WTC11 (cell line): Measurements from ENCODE around the gene SNX13. TPM values are rescaled to one million over a fixed set of nuclear protein-coding genes. Genes with fewer than 3 reads are reported as not detected.
A peak's percentile ranks its signal among the peaks of the same experiment; 100 is the strongest.

Experiments used
- ATAC-seq: fragments of 200-7000 bp; cut with Tn5 transposase; 2 replicates; pipeline ENCODE4 v1.10.0; 2021; ENCODE audit warnings: mild to moderate bottlenecking, moderate library complexity
- CTCF ChIA-PET: fragments of 300-600 bp; sonication (Branson Sonifier 250); formaldehyde crosslinking; loops from one replicate; lab custom pipeline; 2021; ENCODE audit warnings: antibody characterized with exemption; lab: Charles Lee
- POLR2A ChIA-PET: fragments of 350-600 bp; sonication (Branson Sonifier 250); formaldehyde crosslinking; loops from one replicate; lab custom pipeline; 2021; ENCODE audit warnings: antibody characterized with exemption; lab: Charles Lee
- DNase-seq: peaks from one replicate; pipeline ENCODE4 v3.0.0; 2021; ENCODE audit warnings: low spot score
- H3K27ac Mint-ChIP-seq: 2 replicates; pipeline ENCODE4 v1.8.0; 2021; ENCODE audit warnings: mixed read lengths
- H3K27me3 Mint-ChIP-seq: 2 replicates; pipeline ENCODE4 v1.8.0; 2021; ENCODE audit warnings: low read depth, mild to moderate bottlenecking, moderate library complexity, mixed read lengths
- H3K36me3 Mint-ChIP-seq: 2 replicates; pipeline ENCODE4 v1.8.0; 2021; ENCODE audit warnings: mixed read lengths
- H3K4me1 Mint-ChIP-seq: 2 replicates; pipeline ENCODE4 v1.8.0; 2022; ENCODE audit warnings: mixed read lengths
- H3K4me3 Mint-ChIP-seq: 2 replicates; pipeline ENCODE4 v1.8.0; 2021; ENCODE audit warnings: mild to moderate bottlenecking, moderate library complexity, mixed read lengths
- H3K9me3 Mint-ChIP-seq: 2 replicates; pipeline ENCODE4 v1.8.0; 2021; ENCODE audit warnings: mixed read lengths
- CDX4 ChIP-seq: fragments of 250-450 bp; sonication (Bioruptor Pico); IDR thresholded peaks from 2 replicates; pipeline ENCODE4 v1.9.0; 2021; ENCODE audit warnings: moderate library complexity, mild to moderate bottlenecking, inconsistent platforms, borderline replicate concordance
- E2F5 ChIP-seq: sonication (generic); formaldehyde crosslinking; IDR thresholded peaks from 2 replicates; pipeline ENCODE4 v1.8.1; 2022; ENCODE audit warnings: mild to moderate bottlenecking, moderate library complexity, missing genetic modification reagents
- FOXP1 ChIP-seq: sonication (generic); formaldehyde crosslinking; IDR thresholded peaks from 2 replicates; pipeline ENCODE4 v1.8.0; 2022; ENCODE audit warnings: missing genetic modification reagents, mild to moderate bottlenecking, moderate library complexity, borderline replicate concordance
- HMGA2 ChIP-seq: fragments of 250-450 bp; sonication (Bioruptor Pico); IDR thresholded peaks from 2 replicates; pipeline ENCODE4 v1.4.0; 2021; ENCODE audit warnings: mild to moderate bottlenecking, moderate library complexity
- IRF2 ChIP-seq: sonication (generic); formaldehyde crosslinking; IDR thresholded peaks from 2 replicates; pipeline ENCODE4 v1.8.0; 2022; ENCODE audit warnings: low read depth, missing genetic modification reagents, borderline replicate concordance
- JUN ChIP-seq: sonication (generic); formaldehyde crosslinking; IDR thresholded peaks from 2 replicates; pipeline ENCODE4 v1.8.0; 2023; ENCODE audit warnings: mild to moderate bottlenecking, missing genetic modification reagents
- MAX ChIP-seq: sonication (generic); formaldehyde crosslinking; IDR thresholded peaks from 2 replicates; pipeline ENCODE4 v1.8.0; 2022; ENCODE audit warnings: mild to moderate bottlenecking, missing genetic modification reagents
- MXD4 ChIP-seq: fragments of 250-450 bp; sonication (Bioruptor Pico); IDR thresholded peaks from 2 replicates; pipeline ENCODE4 v1.8.0; 2021; ENCODE audit warnings: mild to moderate bottlenecking, moderate library complexity, borderline replicate concordance
- NFE2L1 ChIP-seq: sonication (generic); formaldehyde crosslinking; IDR thresholded peaks from 2 replicates; pipeline ENCODE4 v1.8.1; 2023; ENCODE audit warnings: missing genetic modification reagents
- NR2C2 ChIP-seq: sonication (generic); formaldehyde crosslinking; IDR thresholded peaks from 2 replicates; pipeline ENCODE4 v1.8.0; 2022; ENCODE audit warnings: mild to moderate bottlenecking, missing genetic modification reagents
- OVOL2 ChIP-seq: fragments of 250-450 bp; sonication (Bioruptor Pico); IDR thresholded peaks from 2 replicates; pipeline ENCODE4 v1.9.0; 2021; ENCODE audit warnings: mild to moderate bottlenecking, borderline replicate concordance
- RELA ChIP-seq: sonication (generic); formaldehyde crosslinking; IDR thresholded peaks from 2 replicates; pipeline ENCODE4 v1.8.1; 2022; ENCODE audit warnings: missing genetic modification reagents, mild to moderate bottlenecking, borderline replicate concordance
- ZNF121 ChIP-seq: sonication (generic); formaldehyde crosslinking; IDR thresholded peaks from 2 replicates; pipeline ENCODE4 v1.8.0; 2023; ENCODE audit warnings: missing genetic modification reagents
- ZNF232 ChIP-seq: sonication (generic); formaldehyde crosslinking; IDR thresholded peaks from 2 replicates; pipeline ENCODE4 v1.8.0; 2022; ENCODE audit warnings: mild to moderate bottlenecking, missing genetic modification reagents
- ZNF281 ChIP-seq: sonication (generic); formaldehyde crosslinking; IDR thresholded peaks from 2 replicates; pipeline ENCODE4 v1.8.0; 2023; ENCODE audit warnings: mild to moderate bottlenecking, missing genetic modification reagents
- ZNF416 ChIP-seq: fragments of 250-450 bp; sonication (Bioruptor Pico); IDR thresholded peaks from 2 replicates; pipeline ENCODE4 v1.9.0; 2021; ENCODE audit warnings: mild to moderate bottlenecking, inconsistent platforms
- ZNF425 ChIP-seq: fragments of 250-450 bp; sonication (Bioruptor Pico); conservative IDR thresholded peaks from 2 replicates; pipeline ENCODE4 v1.9.0; 2021; ENCODE audit warnings: mild to moderate bottlenecking
- total RNA-seq: library from RNA; stranded (reverse); gene quantifications from 3 replicates; pipeline ENCODE4 v1.2.3, GENCODE V29; 2021
- TF ChIP-seq, protein P1 (sequence below): sonication (generic); formaldehyde crosslinking; IDR thresholded peaks from 2 replicates; pipeline ENCODE4 v1.8.0; 2022; ENCODE audit warnings: mild to moderate bottlenecking, missing genetic modification reagents
- TF ChIP-seq, protein P2 (sequence below): sonication (generic); formaldehyde crosslinking; IDR thresholded peaks from 2 replicates; pipeline ENCODE4 v1.8.1; 2022; ENCODE audit warnings: low read depth, missing genetic modification reagents, borderline replicate concordance
- TF ChIP-seq, protein P3 (sequence below): fragments of 250-450 bp; sonication (Bioruptor Pico); IDR thresholded peaks from 2 replicates; pipeline ENCODE4 v1.9.0; 2021; ENCODE audit warnings: mild to moderate bottlenecking

SNX13 gene
- total RNA-seq, 1 experiment from 2014 or later: 27.5 TPM

GRCh38 chr7:17807242-17807641 lies 133.1 kb downstream of the SNX13 start:
- peak; percentile 98 for ATAC-seq
- Mint-ChIP-seq H3K36me3 (peaks cover 19% of the 10 kb centered on the region), H3K4me1 (peaks cover 28% of the 10 kb centered on the region), H3K9me3 (peaks cover 20% of the 10 kb centered on the region), H3K27ac (peak overlapping the region; percentile 85), H3K27me3 (no peaks in the 10 kb centered on the region), H3K4me3 (no peak overlapping the region)
- ChIA-PET CTCF (interaction anchor here (1.0 kb wide), 1 partner anchor 105 kb away, joined by 5 read pairs; no protein-coding TSS in a partner anchor), POLR2A (no interaction called here)
- DNase-seq: peak; percentile 53
- TF ChIP-seq, protein P1, sequence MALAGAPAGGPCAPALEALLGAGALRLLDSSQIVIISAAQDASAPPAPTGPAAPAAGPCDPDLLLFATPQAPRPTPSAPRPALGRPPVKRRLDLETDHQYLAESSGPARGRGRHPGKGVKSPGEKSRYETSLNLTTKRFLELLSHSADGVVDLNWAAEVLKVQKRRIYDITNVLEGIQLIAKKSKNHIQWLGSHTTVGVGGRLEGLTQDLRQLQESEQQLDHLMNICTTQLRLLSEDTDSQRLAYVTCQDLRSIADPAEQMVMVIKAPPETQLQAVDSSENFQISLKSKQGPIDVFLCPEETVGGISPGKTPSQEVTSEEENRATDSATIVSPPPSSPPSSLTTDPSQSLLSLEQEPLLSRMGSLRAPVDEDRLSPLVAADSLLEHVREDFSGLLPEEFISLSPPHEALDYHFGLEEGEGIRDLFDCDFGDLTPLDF (CRISPR knock-in tag): no peak
- TF ChIP-seq ZNF232: no peak
- TF ChIP-seq HMGA2 (CRISPR knock-in tag): no peak
- TF ChIP-seq NR2C2: no peak
- no peak for TF ChIP-seq JUN (CRISPR knock-in tag)
- TF ChIP-seq ZNF281 (CRISPR knock-in tag): no peak
- TF ChIP-seq E2F5 (CRISPR knock-in tag): no peak
- no peak for TF ChIP-seq NFE2L1
- TF ChIP-seq RELA (CRISPR knock-in tag): no peak
- TF ChIP-seq, protein P2, sequence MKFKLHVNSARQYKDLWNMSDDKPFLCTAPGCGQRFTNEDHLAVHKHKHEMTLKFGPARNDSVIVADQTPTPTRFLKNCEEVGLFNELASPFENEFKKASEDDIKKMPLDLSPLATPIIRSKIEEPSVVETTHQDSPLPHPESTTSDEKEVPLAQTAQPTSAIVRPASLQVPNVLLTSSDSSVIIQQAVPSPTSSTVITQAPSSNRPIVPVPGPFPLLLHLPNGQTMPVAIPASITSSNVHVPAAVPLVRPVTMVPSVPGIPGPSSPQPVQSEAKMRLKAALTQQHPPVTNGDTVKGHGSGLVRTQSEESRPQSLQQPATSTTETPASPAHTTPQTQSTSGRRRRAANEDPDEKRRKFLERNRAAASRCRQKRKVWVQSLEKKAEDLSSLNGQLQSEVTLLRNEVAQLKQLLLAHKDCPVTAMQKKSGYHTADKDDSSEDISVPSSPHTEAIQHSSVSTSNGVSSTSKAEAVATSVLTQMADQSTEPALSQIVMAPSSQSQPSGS: no peak
- TF ChIP-seq ZNF121 (CRISPR knock-in tag): no peak
- no peak for TF ChIP-seq MXD4 (CRISPR knock-in tag)
- TF ChIP-seq, protein P3, sequence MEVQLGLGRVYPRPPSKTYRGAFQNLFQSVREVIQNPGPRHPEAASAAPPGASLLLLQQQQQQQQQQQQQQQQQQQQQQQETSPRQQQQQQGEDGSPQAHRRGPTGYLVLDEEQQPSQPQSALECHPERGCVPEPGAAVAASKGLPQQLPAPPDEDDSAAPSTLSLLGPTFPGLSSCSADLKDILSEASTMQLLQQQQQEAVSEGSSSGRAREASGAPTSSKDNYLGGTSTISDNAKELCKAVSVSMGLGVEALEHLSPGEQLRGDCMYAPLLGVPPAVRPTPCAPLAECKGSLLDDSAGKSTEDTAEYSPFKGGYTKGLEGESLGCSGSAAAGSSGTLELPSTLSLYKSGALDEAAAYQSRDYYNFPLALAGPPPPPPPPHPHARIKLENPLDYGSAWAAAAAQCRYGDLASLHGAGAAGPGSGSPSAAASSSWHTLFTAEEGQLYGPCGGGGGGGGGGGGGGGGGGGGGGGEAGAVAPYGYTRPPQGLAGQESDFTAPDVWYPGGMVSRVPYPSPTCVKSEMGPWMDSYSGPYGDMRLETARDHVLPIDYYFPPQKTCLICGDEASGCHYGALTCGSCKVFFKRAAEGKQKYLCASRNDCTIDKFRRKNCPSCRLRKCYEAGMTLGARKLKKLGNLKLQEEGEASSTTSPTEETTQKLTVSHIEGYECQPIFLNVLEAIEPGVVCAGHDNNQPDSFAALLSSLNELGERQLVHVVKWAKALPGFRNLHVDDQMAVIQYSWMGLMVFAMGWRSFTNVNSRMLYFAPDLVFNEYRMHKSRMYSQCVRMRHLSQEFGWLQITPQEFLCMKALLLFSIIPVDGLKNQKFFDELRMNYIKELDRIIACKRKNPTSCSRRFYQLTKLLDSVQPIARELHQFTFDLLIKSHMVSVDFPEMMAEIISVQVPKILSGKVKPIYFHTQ: no peak
- no peak for TF ChIP-seq ZNF416 (CRISPR knock-in tag)
- TF ChIP-seq CDX4: no peak
- TF ChIP-seq MAX (CRISPR knock-in tag): no peak
- no peak for TF ChIP-seq ZNF425 (CRISPR knock-in tag)
- no peak for TF ChIP-seq OVOL2 (CRISPR knock-in tag)
- TF ChIP-seq IRF2 (CRISPR knock-in tag): no peak
- no peak for TF ChIP-seq FOXP1 (CRISPR knock-in tag)
